Kidney epithelial cell (primary cell): ENCODE results near the gene FKBP8. TPM values are rescaled to one million over a fixed set of nuclear protein-coding genes. Genes with fewer than 3 reads are reported as not detected.

ENCODE experiments used
- DNase-seq: peaks from one replicate; pipeline ENCODE4 v3.0.0-alpha.2; 2010; ENCODE audit warnings: low read depth
- H3K27me3 ChIP-seq: 2 replicates; pipeline ENCODE4 v1.6.0; 2011; ENCODE audit warnings: low read length; ENCODE audit not compliant: control insufficient read depth, insufficient read depth
- H3K36me3 ChIP-seq: 2 replicates; pipeline ENCODE4 v1.5.1; 2011; ENCODE audit warnings: low read length; ENCODE audit not compliant: control insufficient read depth, insufficient read depth
- H3K4me3 ChIP-seq: 2 replicates; pipeline ENCODE4 v1.5.1; 2011; ENCODE audit warnings: low read depth, mild to moderate bottlenecking, control low read depth, low read length
- total RNA-seq: library from RNA; depleted of rRNA; stranded (reverse); fragments of >200 nt; gene quantifications from 2 replicates; pipeline ENCODE4 v1.2.3, GENCODE V29; 2015
- TF ChIP-seq, protein P1 (sequence below): IDR thresholded peaks from 2 replicates; pipeline ENCODE4 v1.5.1; 2011; ENCODE audit warnings: mild to moderate bottlenecking, moderate library complexity, low read length, control low read depth, inconsistent platforms; ENCODE audit not compliant: insufficient read depth, poor library complexity, severe bottlenecking

The FKBP8 gene
- total RNA-seq, 1 donor from 2014 or later, result 253 TPM

DNA sequence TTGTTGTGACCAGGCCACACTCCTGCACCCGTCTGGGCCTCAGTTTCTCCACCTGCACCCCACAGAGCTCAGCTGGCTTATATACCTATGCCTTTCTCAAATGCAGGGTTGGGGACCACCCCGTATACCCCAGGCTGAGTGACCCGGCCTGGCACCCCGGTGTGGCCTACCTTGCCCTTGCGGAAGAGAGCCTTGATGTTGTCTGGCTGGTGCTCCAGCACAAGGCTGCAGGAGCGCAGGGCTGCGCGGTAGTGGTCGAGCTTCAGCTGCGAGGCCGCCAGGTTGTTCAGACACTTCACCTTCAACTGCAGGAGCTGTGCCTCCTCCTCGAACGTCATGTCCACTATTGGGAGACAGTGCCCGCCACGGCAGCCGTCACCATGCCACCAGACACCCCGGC lies 5.9 kb downstream of the FKBP8 start:
- H3K36me3 ChIP-seq, result peaks cover 8% of the 10 kb centered on the region
- H3K4me3 ChIP-seq, result no peak overlapping the region
- TF ChIP-seq, protein P1, sequence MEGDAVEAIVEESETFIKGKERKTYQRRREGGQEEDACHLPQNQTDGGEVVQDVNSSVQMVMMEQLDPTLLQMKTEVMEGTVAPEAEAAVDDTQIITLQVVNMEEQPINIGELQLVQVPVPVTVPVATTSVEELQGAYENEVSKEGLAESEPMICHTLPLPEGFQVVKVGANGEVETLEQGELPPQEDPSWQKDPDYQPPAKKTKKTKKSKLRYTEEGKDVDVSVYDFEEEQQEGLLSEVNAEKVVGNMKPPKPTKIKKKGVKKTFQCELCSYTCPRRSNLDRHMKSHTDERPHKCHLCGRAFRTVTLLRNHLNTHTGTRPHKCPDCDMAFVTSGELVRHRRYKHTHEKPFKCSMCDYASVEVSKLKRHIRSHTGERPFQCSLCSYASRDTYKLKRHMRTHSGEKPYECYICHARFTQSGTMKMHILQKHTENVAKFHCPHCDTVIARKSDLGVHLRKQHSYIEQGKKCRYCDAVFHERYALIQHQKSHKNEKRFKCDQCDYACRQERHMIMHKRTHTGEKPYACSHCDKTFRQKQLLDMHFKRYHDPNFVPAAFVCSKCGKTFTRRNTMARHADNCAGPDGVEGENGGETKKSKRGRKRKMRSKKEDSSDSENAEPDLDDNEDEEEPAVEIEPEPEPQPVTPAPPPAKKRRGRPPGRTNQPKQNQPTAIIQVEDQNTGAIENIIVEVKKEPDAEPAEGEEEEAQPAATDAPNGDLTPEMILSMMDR, result no peak
- DNase-seq, result no peak
- no peaks in the 10 kb centered on the region for H3K27me3 ChIP-seq

DNA sequence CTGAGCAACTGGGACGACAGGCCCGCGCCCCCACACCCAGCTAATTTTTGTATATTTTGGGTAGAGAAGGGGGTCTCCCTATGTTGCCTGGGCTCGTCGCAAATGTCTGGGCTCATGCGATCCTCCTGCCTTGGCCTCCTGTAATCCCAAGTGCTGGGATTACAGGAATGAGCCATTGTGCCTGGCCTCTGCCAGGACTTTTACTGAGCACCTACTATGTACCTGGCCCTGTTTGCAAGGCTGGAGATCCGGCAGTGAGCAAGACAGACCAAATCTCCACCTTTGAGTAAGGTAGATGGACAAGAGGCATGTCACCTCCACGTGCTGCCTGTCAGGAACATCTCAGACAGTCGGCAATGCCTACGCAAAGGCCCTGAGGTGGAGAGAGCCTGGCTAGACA lies 6.9 kb downstream of the FKBP8 start:
- Histone ChIP-seq H3K4me3 (no peak overlapping the region), H3K27me3 (no peaks in the 10 kb centered on the region), H3K36me3 (peaks cover 8% of the 10 kb centered on the region)
- TF ChIP-seq, protein P1, result no peak
- DNase-seq, result no peak

DNA sequence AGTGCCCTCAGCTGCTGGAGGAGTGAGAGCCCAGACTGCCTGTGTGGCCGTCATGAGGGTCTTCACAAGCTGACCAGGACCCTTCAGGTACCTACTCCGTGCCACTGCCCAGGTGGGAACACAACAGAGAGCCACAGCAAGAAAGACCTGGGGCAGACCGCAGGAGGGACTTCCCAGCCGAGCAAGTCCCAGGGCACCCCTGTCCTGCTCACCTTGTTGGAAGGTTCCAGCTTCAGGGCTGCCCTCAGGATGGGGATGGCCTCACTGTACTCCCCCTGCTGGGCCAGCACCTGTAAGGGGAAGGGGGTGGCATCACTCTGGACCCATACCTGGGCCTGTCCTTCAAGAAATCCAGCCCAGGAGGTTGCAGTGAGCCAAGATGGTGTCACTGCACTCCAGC lies 10.3 kb downstream of the FKBP8 start:
- no peaks in the 10 kb centered on the region for H3K27me3 ChIP-seq
- H3K36me3 ChIP-seq, result peaks cover 4% of the 10 kb centered on the region
- H3K4me3 ChIP-seq, result no peak overlapping the region
- no peak for DNase-seq
- TF ChIP-seq, protein P1, result no peak

GRCh38 chr19:18532168-18532890 lies 11.0 kb downstream of the FKBP8 start:
- no peak overlapping the region for H3K4me3 ChIP-seq
- no peak for DNase-seq
- TF ChIP-seq, protein P1, result no peak
- H3K27me3 ChIP-seq, result no peaks in the 10 kb centered on the region
- peaks cover 4% of the 10 kb centered on the region for H3K36me3 ChIP-seq

- no peak overlapping the region for H3K4me3 ChIP-seq
- H3K36me3 ChIP-seq, result peaks cover 2% of the 10 kb centered on the region
- no peak for DNase-seq
- no peaks in the 10 kb centered on the region for H3K27me3 ChIP-seq
- TF ChIP-seq, protein P1, result no peak
Measured at GRCh38 chr19:18531485-18531884, 11.9 kb downstream of the FKBP8 start.

GRCh38 chr19:18529782-18530181 lies 13.6 kb downstream of the FKBP8 start:
- no peaks in the 10 kb centered on the region for H3K27me3 ChIP-seq
- no peak for DNase-seq
- H3K4me3 ChIP-seq, result no peak overlapping the region
- H3K36me3 ChIP-seq, result peaks cover 2% of the 10 kb centered on the region
- TF ChIP-seq, protein P1, result no peak
